Astrocyte (in vitro differentiated cells and primary cell): ENCODE data around the gene FARS2. TPM values are rescaled to one million over a fixed set of nuclear protein-coding genes. Genes with fewer than 3 reads are reported as not detected.

Experiments
- DNase-seq: peaks from one replicate; pipeline ENCODE4 v3.0.0-alpha.2; 2010; ENCODE audit warnings: low read depth
- FAIRE-seq: peaks from 2 replicates; lab custom pipeline; 2011; peaks lifted over from hg19 to GRCh38; lab: Jason Lieb, UNC
- H2AFZ ChIP-seq: 2 replicates; pipeline ENCODE4 v1.6.0; 2012; ENCODE audit warnings: low read depth, low read length, inconsistent platforms
- H3K27ac ChIP-seq: 2 replicates; pipeline ENCODE4 v1.5.1; 2011; ENCODE audit warnings: low read depth, low read length, inconsistent platforms
- H3K27me3 ChIP-seq: 2 replicates; pipeline ENCODE4 v1.6.0; 2011; ENCODE audit warnings: low read length, inconsistent platforms; ENCODE audit not compliant: insufficient read depth
- H3K36me3 ChIP-seq: 2 replicates; pipeline ENCODE4 v1.5.1; 2011; ENCODE audit warnings: low read length, inconsistent platforms; ENCODE audit not compliant: insufficient read depth
- H3K4me1 ChIP-seq: 2 replicates; pipeline ENCODE4 v1.5.1; 2011; ENCODE audit warnings: low read length, inconsistent platforms; ENCODE audit not compliant: insufficient read depth
- H3K4me2 ChIP-seq: 2 replicates; pipeline ENCODE4 v1.6.0; 2012; ENCODE audit warnings: low read length, inconsistent platforms
- H3K4me3 ChIP-seq: 2 replicates; pipeline ENCODE4 v1.5.1; 2011; ENCODE audit warnings: low read depth, mild to moderate bottlenecking, low read length, inconsistent platforms; ENCODE audit not compliant: insufficient read depth
- H3K79me2 ChIP-seq: 2 replicates; pipeline ENCODE4 v1.6.0; 2012; ENCODE audit warnings: mild to moderate bottlenecking, low read length, inconsistent platforms; ENCODE audit not compliant: insufficient read depth
- H3K9ac ChIP-seq: 2 replicates; pipeline ENCODE4 v1.6.0; 2012; ENCODE audit warnings: mild to moderate bottlenecking, low read length, inconsistent platforms
- H3K9me3 ChIP-seq: 2 replicates; pipeline ENCODE4 v1.5.1; 2012; ENCODE audit warnings: low read depth, mild to moderate bottlenecking, low read length, inconsistent platforms; ENCODE audit not compliant: insufficient read depth
- H4K20me1 ChIP-seq: 2 replicates; pipeline ENCODE4 v1.6.0; 2012; ENCODE audit warnings: low read length, inconsistent platforms; ENCODE audit not compliant: insufficient read depth
- H3K27ac Mint-ChIP-seq: one replicate; pipeline ENCODE4 v1.8.0; 2021; ENCODE audit warnings: mild to moderate bottlenecking, mixed read lengths; ENCODE audit not compliant: unreplicated experiment
- H3K27me3 Mint-ChIP-seq: one replicate; pipeline ENCODE4 v1.8.0; 2021; ENCODE audit warnings: low read depth, mixed read lengths; ENCODE audit not compliant: unreplicated experiment
- H3K36me3 Mint-ChIP-seq: one replicate; pipeline ENCODE4 v1.8.0; 2021; ENCODE audit warnings: low read depth, mixed read lengths; ENCODE audit not compliant: unreplicated experiment
- H3K4me1 Mint-ChIP-seq: one replicate; pipeline ENCODE4 v1.8.0; 2021; ENCODE audit warnings: low read depth, mixed read lengths; ENCODE audit not compliant: unreplicated experiment
- H3K4me3 Mint-ChIP-seq: one replicate; pipeline ENCODE4 v1.8.0; 2021; ENCODE audit warnings: mild to moderate bottlenecking, moderate library complexity, mixed read lengths; ENCODE audit not compliant: unreplicated experiment
- H3K9me3 Mint-ChIP-seq: one replicate; pipeline ENCODE4 v1.8.0; 2021; ENCODE audit warnings: mild to moderate bottlenecking, mixed read lengths; ENCODE audit not compliant: unreplicated experiment
- EZH2 ChIP-seq: IDR thresholded peaks from 2 replicates; pipeline ENCODE4 v1.6.1; 2012; ENCODE audit warnings: mild to moderate bottlenecking, low read length, inconsistent platforms; ENCODE audit not compliant: insufficient read depth
- total RNA-seq: library from RNA; stranded (reverse); gene quantifications from 2 replicates; pipeline ENCODE4 v1.2.1, GENCODE V29; 2021
- TF ChIP-seq, protein P1 (sequence below): IDR thresholded peaks from 2 replicates; pipeline ENCODE4 v1.5.1; 2011; ENCODE audit warnings: low read depth, mild to moderate bottlenecking, inconsistent platforms, low read length, moderate library complexity; ENCODE audit not compliant: insufficient read depth

The FARS2 gene
- total RNA-seq, 1 donor from 2014 or later = 13.3 TPM

DNA sequence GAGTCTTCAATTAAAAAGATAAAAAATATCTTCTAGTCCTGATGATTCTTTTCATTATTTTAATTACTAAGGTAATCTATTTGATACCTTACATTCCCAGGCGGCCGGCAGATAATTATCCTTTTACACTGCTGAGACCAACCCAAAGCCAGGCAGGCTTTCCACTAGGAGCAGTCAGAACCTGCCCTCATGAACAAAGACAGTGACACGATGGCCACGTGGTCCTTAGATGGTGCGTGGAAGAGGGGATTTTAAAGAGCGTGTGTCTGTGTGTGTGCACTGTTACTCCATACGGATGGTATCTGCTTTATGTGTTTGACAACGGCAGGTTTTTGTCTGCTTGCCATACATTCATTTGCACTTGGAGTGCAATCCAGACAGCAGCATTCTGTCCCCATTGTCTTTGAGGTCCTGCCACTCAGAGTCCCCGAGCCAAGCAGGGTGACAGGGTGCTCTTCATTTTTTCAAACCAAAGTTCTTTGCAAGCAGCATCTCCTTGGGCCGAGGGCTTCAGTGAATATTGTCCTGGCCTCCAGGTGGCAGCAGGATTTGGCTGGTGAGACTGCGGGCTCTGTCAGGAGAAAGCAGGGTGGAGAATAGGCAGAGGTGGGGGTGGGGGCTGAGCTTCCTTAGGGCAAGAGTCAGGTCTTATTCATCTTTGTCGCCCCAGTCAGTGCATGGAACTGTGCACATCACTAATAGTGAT, 484.9 kb downstream of the FARS2 start:
- H3K9me3 Mint-ChIP-seq = peaks cover 3% of the 10 kb centered on the region
- Histone ChIP-seq H3K4me2 (no peak overlapping the region), H3K4me1 (no peaks in the 10 kb centered on the region), H3K4me3 (no peak overlapping the region), H4K20me1 (no peaks in the 10 kb centered on the region), H2AFZ (no peak overlapping the region), H3K27me3 (no peaks in the 10 kb centered on the region), H3K36me3 (no peaks in the 10 kb centered on the region), H3K9me3 (no peaks in the 10 kb centered on the region), H3K9ac (no peak overlapping the region), H3K79me2 (no peaks in the 10 kb centered on the region), H3K27ac (no peak overlapping the region)
- H3K27me3 Mint-ChIP-seq = peaks cover 3% of the 10 kb centered on the region
- FAIRE-seq = no peak
- DNase-seq = no peak
- H3K4me3 Mint-ChIP-seq = no peak overlapping the region
- TF ChIP-seq, protein P1, sequence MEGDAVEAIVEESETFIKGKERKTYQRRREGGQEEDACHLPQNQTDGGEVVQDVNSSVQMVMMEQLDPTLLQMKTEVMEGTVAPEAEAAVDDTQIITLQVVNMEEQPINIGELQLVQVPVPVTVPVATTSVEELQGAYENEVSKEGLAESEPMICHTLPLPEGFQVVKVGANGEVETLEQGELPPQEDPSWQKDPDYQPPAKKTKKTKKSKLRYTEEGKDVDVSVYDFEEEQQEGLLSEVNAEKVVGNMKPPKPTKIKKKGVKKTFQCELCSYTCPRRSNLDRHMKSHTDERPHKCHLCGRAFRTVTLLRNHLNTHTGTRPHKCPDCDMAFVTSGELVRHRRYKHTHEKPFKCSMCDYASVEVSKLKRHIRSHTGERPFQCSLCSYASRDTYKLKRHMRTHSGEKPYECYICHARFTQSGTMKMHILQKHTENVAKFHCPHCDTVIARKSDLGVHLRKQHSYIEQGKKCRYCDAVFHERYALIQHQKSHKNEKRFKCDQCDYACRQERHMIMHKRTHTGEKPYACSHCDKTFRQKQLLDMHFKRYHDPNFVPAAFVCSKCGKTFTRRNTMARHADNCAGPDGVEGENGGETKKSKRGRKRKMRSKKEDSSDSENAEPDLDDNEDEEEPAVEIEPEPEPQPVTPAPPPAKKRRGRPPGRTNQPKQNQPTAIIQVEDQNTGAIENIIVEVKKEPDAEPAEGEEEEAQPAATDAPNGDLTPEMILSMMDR = no peak
- no peak for TF ChIP-seq EZH2
- no peak overlapping the region for H3K27ac Mint-ChIP-seq
- H3K4me1 Mint-ChIP-seq = peaks cover 9% of the 10 kb centered on the region
- peaks cover 2% of the 10 kb centered on the region for H3K36me3 Mint-ChIP-seq

DNA sequence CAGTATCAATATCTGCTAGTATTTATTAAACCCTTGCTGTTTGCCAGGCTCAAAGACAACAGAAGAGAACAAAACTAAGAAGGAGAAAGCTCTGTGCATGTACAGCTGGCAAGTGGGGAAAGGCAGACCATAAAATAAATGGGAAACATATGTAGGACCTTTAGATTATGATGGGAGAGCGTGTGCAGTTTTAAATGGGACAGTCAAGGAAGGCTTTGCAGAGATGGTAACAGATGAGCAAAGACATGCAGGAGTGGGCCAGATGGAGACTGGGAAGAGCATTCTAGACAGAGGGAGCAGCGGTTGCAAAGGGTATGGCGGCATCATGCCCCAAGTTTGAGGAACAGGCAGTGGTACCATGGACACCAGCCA, 485.4 kb downstream of the FARS2 start:
- no peak for DNase-seq
- Histone ChIP-seq H3K27ac (no peak overlapping the region), H3K4me1 (peaks cover 4% of the 10 kb centered on the region), H3K27me3 (no peaks in the 10 kb centered on the region), H3K36me3 (no peaks in the 10 kb centered on the region), H4K20me1 (no peaks in the 10 kb centered on the region), H3K4me3 (no peak overlapping the region), H3K79me2 (no peaks in the 10 kb centered on the region), H3K9me3 (no peaks in the 10 kb centered on the region), H3K4me2 (no peak overlapping the region), H2AFZ (no peak overlapping the region), H3K9ac (no peak overlapping the region)
- Mint-ChIP-seq H3K4me3 (no peak overlapping the region), H3K9me3 (peaks cover 3% of the 10 kb centered on the region), H3K27me3 (peaks cover 3% of the 10 kb centered on the region), H3K27ac (no peak overlapping the region), H3K4me1 (peaks cover 13% of the 10 kb centered on the region), H3K36me3 (peaks cover 2% of the 10 kb centered on the region)
- TF ChIP-seq, protein P1 = no peak
- no peak for TF ChIP-seq EZH2
- FAIRE-seq = no peak

DNA sequence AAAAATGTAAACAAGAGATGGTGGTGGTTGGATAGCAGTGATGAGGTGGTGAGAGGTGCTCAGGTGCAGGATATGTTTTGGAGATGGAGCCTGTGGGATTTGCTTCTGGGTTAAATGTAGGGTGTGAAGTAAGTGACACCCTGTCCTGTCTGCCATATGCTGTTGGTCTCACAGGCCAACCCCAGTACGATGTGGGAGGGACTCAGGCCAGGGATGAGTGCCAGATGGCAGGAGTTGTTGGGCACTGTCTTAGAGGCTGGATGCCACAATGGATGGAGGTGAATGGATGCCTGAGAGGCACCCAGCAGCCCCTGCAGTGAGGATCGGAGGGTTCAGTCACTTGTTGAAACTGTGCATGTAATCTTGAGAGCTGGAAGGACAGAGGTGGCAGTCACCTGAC, 486.1 kb downstream of the FARS2 start:
- Mint-ChIP-seq H3K4me3 (no peak overlapping the region), H3K36me3 (peaks cover 2% of the 10 kb centered on the region), H3K9me3 (peaks cover 3% of the 10 kb centered on the region), H3K27me3 (peaks cover 3% of the 10 kb centered on the region), H3K27ac (no peak overlapping the region), H3K4me1 (peaks cover 19% of the 10 kb centered on the region)
- no peaks in the 10 kb centered on the region for H3K79me2 ChIP-seq
- no peaks in the 10 kb centered on the region for H3K27me3 ChIP-seq
- H3K9me3 ChIP-seq = no peaks in the 10 kb centered on the region
- no peak overlapping the region for H3K4me3 ChIP-seq
- peaks cover 10% of the 10 kb centered on the region for H3K4me1 ChIP-seq
- DNase-seq = no peak
- H3K27ac ChIP-seq = no peak overlapping the region
- no peak for FAIRE-seq
- no peaks in the 10 kb centered on the region for H4K20me1 ChIP-seq
- no peak for TF ChIP-seq EZH2
- TF ChIP-seq, protein P1 = no peak
- H3K4me2 ChIP-seq = no peak overlapping the region
- no peaks in the 10 kb centered on the region for H3K36me3 ChIP-seq
- H3K9ac ChIP-seq = no peak overlapping the region
- H2AFZ ChIP-seq = no peak overlapping the region
